Measurements from ENCODE around the gene BMPER. TPM values are rescaled to one million over a fixed set of nuclear protein-coding genes. Genes with fewer than 3 reads are reported as not detected.

BMPER gene
- polyA plus RNA-seq, 1 of the 3 experiments (the other 2 are of a cell fraction): 20.0 TPM

DNA sequence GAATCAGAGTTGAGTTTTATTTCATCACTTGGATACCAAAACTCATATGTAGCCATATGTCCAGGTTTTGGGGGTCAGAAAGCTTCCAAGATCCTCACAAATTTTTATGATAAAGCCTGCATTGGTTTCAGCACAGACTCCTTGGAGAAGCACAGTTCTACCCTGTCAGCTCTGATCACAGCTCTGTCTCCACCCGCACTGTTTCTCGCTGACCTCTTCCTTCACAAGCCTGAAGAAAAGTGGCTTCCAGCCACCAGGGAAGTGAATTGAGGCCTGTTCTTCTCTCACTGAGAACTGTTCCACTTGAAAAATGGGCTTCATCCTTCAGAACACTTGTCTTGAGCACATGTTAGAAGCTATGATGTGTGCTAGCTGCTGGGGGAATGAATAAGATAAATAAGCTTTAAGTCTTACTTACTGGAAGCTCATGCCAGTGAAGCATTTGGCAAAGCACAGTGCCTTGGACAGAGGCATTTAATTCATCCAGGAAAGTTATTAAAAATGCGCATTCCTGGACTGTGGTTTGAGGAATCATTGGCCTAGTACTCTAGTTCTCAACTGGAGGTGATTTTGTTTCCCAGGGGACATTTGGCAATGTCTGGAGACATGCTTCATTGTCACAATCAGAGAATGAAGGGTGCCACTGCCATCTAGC lies 133.6 kb downstream of the BMPER start (continued):
- TF ChIP-seq, protein P1, sequence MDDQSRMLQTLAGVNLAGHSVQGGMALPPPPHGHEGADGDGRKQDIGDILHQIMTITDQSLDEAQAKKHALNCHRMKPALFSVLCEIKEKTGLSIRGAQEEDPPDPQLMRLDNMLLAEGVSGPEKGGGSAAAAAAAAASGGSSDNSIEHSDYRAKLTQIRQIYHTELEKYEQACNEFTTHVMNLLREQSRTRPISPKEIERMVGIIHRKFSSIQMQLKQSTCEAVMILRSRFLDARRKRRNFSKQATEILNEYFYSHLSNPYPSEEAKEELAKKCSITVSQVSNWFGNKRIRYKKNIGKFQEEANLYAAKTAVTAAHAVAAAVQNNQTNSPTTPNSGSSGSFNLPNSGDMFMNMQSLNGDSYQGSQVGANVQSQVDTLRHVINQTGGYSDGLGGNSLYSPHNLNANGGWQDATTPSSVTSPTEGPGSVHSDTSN (IDR thresholded peaks at IDR 0.05): peak; percentile 56
- no peak for TF ChIP-seq RCOR1 (IDR thresholded peaks at IDR 0.05; ENCODE audit: low read length)
- no peak for TF ChIP-seq TAF1 (IDR thresholded peaks at IDR 0.05; ENCODE audit: borderline replicate concordance, low read depth, low read length)
- no peak for TF ChIP-seq RXRA (IDR thresholded peaks at IDR 0.05; ENCODE audit: borderline replicate concordance, low read depth)
- no peak for TF ChIP-seq MEF2A (IDR thresholded peaks at IDR 0.05; ENCODE audit: borderline replicate concordance, low read depth)
- TF ChIP-seq EZH2phosphoT487 (IDR thresholded peaks at IDR 0.05; ENCODE audit: borderline replicate concordance, low read depth): no peak
- TF ChIP-seq FOXM1 (IDR thresholded peaks at IDR 0.05; ENCODE audit: low read depth): no peak
- no peak for TF ChIP-seq SIN3A (IDR thresholded peaks at IDR 0.05; ENCODE audit: borderline replicate concordance, low read depth, low read length)
- TF ChIP-seq EP300 (IDR thresholded peaks at IDR 0.05; ENCODE audit: borderline replicate concordance in 1 of 2, low read depth in 1 of 2, low read length in 1 of 2): 0 out of 4 replicates have a peak, but pooled peaks of 1 of the 2 experiments have one; percentile 39
- no peak for TF ChIP-seq SMC3 (IDR thresholded peaks at IDR 0.05; ENCODE audit: low read depth, low read length)
- TF ChIP-seq, protein P2, sequence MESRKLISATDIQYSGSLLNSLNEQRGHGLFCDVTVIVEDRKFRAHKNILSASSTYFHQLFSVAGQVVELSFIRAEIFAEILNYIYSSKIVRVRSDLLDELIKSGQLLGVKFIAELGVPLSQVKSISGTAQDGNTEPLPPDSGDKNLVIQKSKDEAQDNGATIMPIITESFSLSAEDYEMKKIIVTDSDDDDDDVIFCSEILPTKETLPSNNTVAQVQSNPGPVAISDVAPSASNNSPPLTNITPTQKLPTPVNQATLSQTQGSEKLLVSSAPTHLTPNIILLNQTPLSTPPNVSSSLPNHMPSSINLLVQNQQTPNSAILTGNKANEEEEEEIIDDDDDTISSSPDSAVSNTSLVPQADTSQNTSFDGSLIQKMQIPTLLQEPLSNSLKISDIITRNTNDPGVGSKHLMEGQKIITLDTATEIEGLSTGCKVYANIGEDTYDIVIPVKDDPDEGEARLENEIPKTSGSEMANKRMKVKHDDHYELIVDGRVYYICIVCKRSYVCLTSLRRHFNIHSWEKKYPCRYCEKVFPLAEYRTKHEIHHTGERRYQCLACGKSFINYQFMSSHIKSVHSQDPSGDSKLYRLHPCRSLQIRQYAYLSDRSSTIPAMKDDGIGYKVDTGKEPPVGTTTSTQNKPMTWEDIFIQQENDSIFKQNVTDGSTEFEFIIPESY (IDR thresholded peaks at IDR 0.05; ENCODE audit: borderline replicate concordance, low read depth): no peak
- no peak for TF ChIP-seq USF1 (IDR thresholded peaks at IDR 0.05; ENCODE audit: borderline replicate concordance, low read depth)
- TF ChIP-seq USF2 (IDR thresholded peaks at IDR 0.05; ENCODE audit: borderline replicate concordance, low read depth, low read length): no peak
- TF ChIP-seq, protein P3, sequence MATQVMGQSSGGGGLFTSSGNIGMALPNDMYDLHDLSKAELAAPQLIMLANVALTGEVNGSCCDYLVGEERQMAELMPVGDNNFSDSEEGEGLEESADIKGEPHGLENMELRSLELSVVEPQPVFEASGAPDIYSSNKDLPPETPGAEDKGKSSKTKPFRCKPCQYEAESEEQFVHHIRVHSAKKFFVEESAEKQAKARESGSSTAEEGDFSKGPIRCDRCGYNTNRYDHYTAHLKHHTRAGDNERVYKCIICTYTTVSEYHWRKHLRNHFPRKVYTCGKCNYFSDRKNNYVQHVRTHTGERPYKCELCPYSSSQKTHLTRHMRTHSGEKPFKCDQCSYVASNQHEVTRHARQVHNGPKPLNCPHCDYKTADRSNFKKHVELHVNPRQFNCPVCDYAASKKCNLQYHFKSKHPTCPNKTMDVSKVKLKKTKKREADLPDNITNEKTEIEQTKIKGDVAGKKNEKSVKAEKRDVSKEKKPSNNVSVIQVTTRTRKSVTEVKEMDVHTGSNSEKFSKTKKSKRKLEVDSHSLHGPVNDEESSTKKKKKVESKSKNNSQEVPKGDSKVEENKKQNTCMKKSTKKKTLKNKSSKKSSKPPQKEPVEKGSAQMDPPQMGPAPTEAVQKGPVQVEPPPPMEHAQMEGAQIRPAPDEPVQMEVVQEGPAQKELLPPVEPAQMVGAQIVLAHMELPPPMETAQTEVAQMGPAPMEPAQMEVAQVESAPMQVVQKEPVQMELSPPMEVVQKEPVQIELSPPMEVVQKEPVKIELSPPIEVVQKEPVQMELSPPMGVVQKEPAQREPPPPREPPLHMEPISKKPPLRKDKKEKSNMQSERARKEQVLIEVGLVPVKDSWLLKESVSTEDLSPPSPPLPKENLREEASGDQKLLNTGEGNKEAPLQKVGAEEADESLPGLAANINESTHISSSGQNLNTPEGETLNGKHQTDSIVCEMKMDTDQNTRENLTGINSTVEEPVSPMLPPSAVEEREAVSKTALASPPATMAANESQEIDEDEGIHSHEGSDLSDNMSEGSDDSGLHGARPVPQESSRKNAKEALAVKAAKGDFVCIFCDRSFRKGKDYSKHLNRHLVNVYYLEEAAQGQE (IDR thresholded peaks at IDR 0.05; ENCODE audit: low read depth, low read length): peak; percentile 81
- TF ChIP-seq CHD2 (IDR thresholded peaks at IDR 0.05; ENCODE audit: low read length, partially characterized antibody): no peak
- no peak for TF ChIP-seq GATA2 (CRISPR knock-in tag; IDR thresholded peaks at IDR 0.05)
- TF ChIP-seq GABPA (IDR thresholded peaks at IDR 0.05; ENCODE audit: low read depth): no peak
